HG03571 (cell line): ENCODE measurements around the gene TIGD6.

ENCODE experiments used
- ATAC-seq: cut with Tn5 transposase; IDR thresholded peaks from one replicate; pipeline ENCODE4 v1.9.1; 2021; ENCODE audit not compliant: unreplicated experiment

The TIGD6 gene

DNA sequence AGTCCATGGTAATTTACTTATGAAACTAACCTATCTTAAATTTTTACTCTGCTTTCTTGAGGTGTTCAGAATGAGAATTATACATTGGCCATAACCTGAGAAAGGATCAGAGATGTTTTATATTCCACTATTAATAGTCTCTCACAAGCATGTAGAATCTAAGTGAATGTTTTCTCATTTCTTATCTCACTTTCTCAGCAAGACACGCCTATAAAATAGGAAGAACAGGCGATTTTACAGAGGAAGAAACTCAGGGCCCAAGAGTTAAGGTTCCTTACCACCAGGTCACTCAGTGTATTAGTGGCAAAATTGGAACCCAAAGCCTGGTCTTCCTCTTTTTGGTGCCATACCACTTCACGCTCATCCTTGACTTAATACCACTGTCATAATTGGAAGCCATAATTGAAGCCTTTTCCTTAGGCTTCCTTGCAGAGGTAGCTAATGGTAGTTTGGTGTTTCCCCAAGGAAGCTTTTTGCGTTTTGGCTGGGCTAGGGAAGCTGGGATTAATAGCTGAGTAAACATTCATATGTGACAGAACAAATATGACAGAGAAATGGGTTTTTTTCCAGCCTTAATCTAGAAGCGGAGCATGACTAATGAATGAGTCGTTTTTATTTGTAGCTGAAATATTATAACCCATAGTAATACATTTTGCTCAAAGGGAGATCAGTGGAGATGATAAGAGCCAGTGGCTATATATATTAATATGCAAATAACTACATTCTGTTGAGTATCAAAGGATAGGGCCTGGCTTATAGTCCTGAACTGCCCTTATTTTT lies 17.0 kb upstream of the TIGD6 start:
- ATAC-seq = no peak

GRCh38 chr5:150016537-150016936 lies 16.1 kb upstream of the TIGD6 start:
- no peak for ATAC-seq

DNA sequence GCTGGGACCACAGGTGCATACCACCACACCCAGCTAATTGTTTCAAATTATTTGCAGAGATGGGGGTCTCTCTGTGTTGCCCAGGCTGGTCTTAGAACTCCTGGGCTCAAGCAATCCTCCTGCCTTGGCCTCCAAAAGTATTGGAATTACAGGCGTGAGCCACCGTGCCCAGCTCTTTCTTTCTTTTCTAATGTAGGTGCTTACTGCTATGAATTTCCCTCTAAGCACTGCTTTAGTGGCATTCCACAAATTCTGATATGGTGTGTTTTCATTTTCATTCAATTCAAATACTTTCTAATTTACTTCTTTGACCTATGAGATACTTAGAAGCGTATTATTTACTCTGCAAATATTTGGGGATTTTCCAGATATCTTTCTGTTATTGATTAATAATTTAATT lies 15.0 kb upstream of the TIGD6 start:
- ATAC-seq = no peak

- no peak for ATAC-seq
These were observed 14.0 kb upstream of the TIGD6 start for GRCh38 chr5:150014456-150014855.

- ATAC-seq = no peak
These were observed 13.5 kb upstream of the TIGD6 start for GRCh38 chr5:150013931-150014330.

DNA sequence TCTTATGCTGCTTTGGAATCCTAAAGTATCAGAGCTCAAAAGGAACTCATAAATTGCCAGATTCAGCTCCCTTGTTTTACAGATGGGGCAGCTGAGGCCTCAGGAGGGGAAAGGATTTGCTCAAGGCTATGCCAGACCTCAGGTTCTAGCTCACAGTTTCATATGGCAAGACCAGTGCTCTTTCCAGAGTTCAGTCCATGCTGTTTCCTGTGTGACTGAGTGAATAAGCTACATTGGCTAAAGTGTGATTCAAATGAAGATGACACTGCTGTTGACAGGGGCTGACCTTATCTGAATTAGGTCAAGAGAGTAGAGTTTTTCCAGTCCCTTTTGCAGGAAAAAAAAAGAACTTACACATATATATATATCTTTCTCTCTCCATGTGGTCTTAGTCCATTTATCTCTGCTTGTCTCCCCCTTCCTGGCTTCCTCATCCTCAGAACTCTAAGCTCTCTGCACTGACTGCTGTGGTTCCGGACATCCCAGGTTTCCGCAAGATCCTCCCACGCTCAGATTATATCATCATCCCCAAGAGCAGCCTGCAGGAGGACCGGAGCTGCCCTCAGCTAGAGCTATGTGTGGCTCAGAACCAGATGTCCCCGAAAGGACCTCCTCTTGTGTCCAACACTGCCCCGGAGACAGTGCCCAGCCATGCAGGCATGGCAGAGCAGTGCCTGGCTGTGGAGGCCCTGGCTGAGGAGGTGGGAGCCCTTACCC lies 9.4 kb upstream of the TIGD6 start:
- no peak for ATAC-seq

GRCh38 chr5:150007050-150007449 lies 6.6 kb upstream of the TIGD6 start:
- no peak for ATAC-seq

- no peak for ATAC-seq
These were observed 5.9 kb upstream of the TIGD6 start for GRCh38 chr5:150006318-150006717.

GRCh38 chr5:150001660-150002486 lies 1.4 kb upstream of the TIGD6 start:
- ATAC-seq = peak; percentile 56

DNA sequence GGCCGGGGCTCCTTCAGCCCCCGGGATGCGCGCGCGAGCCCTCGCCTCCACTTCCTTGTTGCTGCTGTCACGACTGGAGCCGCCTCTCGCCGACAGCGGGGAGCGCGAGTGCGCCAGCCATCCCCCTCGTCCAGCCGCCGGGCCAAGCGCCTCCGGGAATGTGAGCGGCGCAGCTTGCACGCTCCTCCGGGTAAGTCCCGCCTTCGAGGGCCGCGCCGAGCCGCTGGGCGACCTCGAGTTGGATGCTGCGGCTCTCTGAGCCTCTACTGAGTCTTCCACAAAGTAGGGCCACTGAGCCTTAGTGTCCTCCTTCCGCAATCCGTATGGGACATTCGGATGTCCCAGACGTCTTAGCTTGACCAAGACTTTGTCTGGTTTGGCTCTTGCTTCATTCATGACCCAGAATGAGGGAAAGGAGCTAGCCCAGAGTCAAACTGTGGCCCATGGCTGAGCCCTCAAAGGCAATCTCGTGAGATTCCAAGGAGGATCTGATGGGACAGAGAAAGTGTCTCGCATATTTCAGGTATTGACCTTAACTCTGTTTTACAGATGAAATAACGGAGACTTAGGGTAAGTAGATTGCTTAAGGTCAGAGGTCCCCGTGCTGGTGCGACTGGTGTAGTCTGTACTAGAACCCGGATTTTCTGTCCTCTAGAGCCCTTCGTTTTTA lies 671 bp upstream of the TIGD6 start:
- no peak for ATAC-seq

- ATAC-seq = no peak
These were observed 593 bp downstream of the TIGD6 start for GRCh38 chr5:149999866-150000255.

- no peak for ATAC-seq
These were observed 1.1 kb downstream of the TIGD6 start for GRCh38 chr5:149999359-149999758.

- ATAC-seq = no peak
These were observed 2.2 kb downstream of the TIGD6 start for GRCh38 chr5:149998281-149998680.

- ATAC-seq = no peak
These were observed 4.1 kb downstream of the TIGD6 start for GRCh38 chr5:149996205-149996890.

DNA sequence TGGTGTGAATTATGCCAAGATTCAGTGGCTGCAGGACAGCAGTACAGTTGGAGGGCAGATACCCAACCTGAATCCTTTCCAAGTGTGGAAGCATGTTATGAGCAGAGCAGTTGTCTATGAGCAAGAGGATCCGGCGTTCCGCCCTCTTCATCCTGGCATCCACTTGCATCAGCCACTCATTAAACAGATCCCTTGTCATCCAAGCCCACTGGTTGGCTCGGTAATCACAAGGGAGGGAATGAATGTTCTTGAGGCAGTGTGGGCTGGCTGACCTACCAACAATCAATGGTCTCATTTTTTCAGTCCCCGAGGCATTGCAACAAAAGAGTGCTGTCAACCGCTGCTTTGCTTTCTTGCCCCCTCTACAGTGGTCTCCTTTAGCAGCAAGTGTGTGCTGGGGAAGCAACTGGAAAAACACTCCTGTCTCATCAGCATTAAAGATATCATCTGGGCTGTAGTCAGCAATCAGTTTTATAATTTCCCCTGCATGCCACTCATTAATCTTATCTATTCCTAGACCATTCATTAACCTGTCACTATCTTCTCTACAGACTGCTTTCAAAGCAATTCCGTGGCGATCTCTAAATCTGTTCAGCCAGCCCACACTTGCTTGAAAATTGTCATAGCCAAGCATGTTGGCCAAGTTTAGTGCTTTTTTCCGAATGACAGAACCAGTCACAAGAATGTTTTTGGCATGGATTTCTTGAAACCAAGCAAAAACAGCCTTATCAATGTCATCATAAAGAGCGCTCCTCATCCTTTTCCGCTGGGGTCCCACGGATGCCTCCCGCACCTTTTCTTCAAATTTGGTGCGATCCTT lies 4.9 kb downstream of the TIGD6 start:
- ATAC-seq = no peak

GRCh38 chr5:149993471-149993870 lies 7.0 kb downstream of the TIGD6 start:
- no peak for ATAC-seq

DNA sequence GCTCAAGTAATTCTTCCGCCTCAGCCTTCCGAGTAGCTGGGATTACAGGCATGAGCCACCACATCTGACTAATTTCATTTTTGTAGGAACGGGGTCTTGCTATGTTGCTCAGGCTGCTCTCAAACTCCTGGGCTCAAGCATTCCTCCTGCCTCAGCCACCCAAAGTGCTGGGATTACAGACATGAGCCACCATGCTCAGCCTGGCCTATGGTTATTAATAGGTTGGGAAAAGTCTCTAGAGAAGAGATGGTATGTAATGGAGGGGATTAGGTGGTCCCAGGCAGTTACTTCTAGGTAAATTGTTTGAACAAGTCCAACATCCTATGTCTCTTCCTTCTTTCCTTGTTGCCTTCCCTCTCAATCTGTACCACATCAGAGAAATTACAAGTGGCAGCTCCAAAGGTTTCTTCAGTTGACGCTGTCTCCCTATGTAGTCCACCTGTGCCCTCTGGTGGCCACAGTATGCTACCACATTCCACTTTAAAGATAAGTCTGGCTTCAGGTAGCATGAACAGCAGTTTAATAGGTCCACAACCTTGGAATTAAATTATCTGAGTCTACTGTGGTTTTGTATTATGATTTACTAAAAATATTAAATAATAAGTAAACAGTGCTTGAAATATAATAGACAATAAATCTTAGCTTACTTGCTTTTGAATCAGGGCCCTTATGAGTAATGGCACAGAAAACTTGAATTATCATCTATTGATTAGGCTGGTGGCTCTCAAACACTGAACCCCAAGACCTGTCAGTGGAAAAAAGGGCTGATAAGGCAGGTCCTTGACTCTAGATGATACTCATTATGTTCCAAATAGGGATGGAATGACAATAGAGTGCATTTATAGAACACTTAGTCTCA lies 9.7 kb downstream of the TIGD6 start:
- peak; percentile 80 for ATAC-seq

- ATAC-seq = no peak
These were observed 12.3 kb downstream of the TIGD6 start for GRCh38 chr5:149988126-149988525.

DNA sequence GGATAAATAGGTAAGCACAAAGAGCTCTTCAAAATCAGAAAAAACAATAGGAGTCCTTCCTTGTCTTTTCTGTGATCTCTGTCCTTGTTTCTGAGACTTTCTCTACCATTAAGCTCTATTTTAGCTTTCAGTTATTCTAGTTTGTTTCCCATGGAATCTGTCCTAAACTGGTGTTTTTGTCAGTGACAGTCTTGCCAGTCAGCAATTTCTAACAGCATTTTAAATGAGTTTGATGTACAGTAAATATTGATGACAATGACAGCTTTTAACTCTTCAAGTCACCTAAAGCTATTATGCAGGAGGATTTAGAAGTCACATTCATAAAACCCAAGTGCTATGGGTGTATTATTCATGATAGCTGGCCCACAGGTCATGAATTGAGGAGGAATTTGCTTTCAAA lies 17.9 kb downstream of the TIGD6 start:
- ATAC-seq = no peak
